GM19099 (cell line): ENCODE measurements around the gene REEP6.

Source experiments
- POLR2A ChIP-seq: IDR thresholded peaks from 3 replicates; pipeline ENCODE4 v1.6.1; 2011; ENCODE audit warnings: low read depth; ENCODE audit not compliant: insufficient read length; ENCODE audit errors: extremely low read depth

Gene REEP6

DNA sequence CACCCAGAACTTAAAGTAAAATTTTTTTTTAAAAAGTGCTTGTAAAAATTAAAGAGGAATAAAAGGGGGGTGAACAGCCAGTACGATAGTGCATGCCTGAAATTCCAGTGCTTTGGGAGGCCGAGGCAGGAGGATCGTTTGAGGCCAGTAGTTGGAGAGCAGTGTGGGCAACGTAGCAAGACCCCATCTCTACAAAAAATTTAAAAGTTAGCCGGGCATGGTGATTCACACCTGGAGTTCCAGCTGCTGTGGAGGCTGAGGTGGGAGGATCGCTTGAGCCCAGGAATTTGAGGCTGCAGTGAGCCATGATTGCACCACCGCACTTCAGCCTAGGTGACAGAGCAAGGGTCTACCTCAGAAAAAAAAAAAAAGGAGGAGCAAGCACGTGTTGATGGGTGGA, 14.0 kb downstream of the REEP6 start:
- TF ChIP-seq POLR2A: no peak

- TF ChIP-seq POLR2A: no peak
Observed at GRCh38 chr19:1505991-1506881, 15.3 kb downstream of the REEP6 start.

DNA sequence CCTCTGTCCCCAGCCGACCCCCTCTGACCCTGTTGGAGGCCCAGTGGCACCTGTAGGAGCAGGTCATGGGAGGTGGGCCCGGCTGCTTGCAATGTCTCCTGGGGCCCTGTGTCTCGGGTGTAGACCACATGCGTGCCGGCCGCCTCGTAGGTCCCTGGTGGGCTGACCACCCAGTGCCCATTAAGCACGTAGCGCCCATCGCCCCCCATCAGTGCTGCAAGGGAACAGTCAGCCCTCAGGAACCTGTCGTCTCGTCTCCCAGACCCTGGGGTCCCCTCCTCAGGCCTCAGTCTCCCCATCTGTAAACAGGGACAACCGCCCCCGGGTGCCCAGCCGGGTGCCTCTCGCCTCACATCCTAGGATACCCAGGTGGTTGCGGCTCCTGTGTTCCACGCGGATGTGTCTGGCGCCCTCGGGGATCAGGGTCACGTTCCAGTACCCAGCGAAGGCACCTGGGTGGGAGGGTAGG, 16.2 kb downstream of the REEP6 start:
- TF ChIP-seq POLR2A: no peak

DNA sequence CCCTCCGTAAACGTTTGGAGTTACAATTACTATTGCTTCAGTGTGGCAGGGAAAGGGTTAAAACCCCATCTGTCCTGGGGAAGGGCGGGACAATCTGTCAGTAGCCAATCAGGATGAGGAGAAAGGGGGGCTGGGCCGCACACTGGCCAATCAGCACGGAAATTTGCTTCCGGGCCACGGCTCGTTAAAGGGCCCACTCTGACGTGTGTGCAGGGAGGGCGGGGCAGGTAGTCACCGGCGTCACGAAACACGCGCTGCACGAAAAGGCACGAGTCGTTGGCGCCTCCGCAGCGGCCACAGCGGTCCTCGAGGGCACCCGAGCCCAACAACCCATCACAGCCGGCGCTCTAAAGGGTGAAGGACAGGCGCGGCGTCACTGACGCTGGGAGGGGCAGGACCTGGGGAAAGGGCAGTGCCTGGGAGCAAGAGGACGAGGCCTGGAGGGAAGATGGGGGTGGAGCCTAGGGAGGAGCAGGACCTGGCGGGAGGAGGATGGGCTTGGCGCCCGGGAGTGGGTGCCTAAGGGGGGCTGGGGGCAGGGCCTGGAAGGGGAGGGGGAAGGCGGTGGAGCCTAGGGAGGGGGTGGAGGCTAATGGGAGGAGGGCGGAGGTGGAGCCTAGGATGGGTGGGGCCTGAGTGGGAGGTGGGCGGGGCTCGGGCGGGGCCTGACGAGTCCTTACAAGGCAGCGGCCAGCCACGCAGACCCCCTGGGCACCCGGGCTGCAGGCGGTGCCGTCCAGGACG, 17.0 kb downstream of the REEP6 start:
- TF ChIP-seq POLR2A: no peak

DNA sequence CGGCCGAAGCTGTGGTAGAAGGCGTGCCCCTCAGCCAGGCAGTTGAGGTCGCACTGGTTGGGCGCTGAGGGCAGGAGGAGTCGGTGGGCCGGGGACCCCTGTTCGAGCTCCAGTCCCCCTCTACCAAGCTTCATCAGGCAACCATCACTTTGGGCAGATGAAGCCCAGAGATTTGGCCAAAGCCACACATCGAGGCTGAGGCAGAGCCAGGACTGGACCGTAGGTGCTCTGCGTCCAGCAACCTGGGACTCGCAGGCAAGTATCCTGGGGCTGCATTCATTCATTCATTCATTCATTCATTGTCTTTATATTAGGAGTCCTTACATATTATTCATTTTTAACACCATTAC, 17.5 kb downstream of the REEP6 start:
- no peak for TF ChIP-seq POLR2A

- no peak for TF ChIP-seq POLR2A
Observed at GRCh38 chr19:1509602-1510441, 18.8 kb downstream of the REEP6 start.

GRCh38 chr19:1510442-1510806, 19.4 kb downstream of the REEP6 start:
- TF ChIP-seq POLR2A: no peak

DNA sequence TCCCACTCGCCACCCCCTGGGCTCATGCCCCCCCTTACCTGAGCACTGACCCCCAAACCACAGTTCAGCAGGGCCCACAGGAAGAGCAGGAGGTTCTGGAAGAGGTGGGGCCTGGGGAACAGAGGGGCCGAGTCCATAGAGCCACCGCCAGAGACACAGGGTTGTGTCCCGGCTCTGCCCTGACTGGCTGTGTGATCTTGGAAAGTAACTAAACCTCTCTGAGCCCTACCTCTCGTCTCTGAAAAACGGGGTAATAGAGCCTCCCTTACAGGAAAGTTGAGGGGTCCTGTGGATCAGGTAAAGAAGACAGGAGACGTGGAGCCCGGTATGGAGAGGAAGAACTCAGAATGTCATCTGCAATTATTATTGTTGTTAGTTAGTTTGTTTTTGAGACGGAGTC, 19.8 kb downstream of the REEP6 start:
- TF ChIP-seq POLR2A: no peak

DNA sequence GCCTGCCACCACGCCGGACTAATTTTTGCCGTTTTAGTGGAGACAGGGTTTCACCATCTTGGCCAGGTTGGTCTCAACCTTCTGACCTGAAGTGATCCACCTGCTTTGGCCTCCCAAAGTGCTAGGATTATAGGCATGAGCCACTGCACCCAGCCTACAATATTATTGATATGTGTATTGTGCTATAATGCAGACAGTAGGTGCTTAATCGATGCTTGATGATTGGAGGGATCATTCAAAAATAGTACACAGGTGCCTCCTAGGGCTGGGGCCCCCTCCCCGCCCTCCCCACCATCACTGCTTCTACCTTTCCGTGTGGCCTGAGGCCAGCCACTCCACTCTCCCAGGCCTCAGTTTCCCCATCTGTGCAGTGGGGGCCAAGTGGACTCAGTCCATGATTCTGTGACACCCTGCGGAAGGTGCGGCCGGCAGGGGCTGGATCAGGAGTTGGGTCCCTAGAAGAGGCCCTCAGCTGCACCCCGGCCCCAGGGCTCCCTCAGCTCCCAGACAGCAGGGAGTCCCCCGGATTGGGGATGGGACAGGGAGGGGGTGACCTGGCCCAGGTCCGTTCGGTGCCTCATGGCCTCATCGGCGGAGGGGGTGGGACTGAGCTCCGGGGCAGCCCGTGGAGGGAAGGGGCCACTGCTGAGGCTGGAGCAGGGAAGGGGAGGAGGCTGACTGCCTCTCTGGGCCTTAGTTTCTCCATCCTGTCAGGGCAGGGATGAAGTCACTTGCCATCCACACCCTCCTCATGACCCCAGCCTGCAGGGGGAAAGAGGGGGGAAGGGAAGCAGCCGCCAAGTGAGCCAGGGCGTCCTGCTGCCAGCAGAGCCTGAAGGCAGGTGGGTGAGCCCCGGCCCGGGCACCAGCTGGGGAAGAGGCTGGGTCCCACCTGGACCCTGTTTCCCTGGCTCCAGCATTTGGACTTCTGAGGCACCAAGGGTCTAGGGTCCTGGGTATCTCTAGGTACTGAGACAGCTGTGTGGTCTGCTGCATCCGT, 20.6 kb downstream of the REEP6 start:
- no peak for TF ChIP-seq POLR2A

DNA sequence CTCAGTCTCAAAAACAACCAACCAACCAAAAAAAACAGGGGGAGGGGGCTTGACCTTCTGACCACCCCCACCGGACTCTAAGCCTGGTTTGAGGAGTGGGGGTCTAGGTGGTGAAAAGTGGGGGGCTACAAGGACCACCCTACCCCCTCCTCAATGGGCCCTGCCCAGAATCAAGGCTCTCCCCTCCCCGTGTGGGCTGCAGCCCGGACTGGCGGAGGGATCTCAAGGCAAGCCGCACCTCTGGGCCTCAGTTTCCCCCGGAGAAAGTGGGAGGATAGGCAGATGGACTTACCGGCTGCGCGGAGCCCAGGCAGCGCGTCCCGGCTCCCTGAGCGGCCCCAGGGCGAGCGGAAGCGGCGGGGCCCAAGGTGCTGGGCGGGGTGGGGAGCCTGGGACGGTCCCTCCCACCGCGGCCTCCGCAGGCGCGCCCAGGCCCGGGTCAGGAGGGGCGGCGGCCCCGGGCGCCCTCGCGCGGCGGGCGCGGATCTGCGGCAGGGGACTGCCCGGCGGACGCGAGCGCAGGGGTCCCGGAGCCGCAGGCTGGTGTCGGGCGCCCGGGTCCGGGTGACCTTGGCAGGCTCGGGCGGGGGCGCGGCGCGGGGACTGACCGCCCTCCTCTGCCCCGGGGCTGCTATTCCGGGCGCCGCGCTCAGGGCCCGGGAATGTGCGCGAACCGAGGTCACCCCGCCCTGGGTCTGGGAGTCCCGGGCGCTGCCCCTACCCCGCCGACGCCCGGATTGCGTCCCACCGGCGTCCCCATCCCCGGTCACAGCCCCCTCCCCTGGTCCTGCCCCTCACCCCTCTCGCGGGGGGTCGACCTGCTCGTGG, 21.9 kb downstream of the REEP6 start, which contains the start of gene ADAMTSL5:
Gene ADAMTSL5 (minus strand): TSS at position 349 of the 828 bp plus-strand sequence. CDS start 2,076 bp downstream, outside the sequence.
- TF ChIP-seq POLR2A: no peak

GRCh38 chr19:1513499-1514294, 22.7 kb downstream of the REEP6 start:
- TF ChIP-seq POLR2A: no peak

DNA sequence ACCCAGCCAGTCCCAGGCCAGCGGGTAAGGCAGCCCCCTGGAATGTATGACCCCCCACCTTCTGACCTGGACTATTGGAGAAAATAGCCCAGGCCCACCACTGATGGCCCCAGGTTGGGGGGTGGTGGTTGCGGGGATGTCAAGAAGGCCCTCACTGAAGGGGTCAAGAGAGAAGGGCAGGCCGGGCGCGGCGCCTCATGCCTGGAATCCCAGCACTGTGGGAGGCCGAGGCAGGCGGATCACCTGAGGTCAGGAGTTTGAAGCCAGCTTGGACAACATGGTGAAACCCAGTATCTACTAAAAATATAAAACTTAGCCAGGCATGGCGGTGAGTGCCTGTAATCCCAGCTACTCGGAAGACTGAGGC, 23.3 kb downstream of the REEP6 start:
- no peak for TF ChIP-seq POLR2A
